Muscle of leg (tissue), 11 donors: ENCODE measurements around the gene SAP30L. TPM values are rescaled to one million over a fixed set of nuclear protein-coding genes. Genes with fewer than 3 reads are reported as not detected.

ENCODE experiments used
- DNase-seq: peaks from one replicate; pipeline ENCODE4 v3.0.0; 2013
- H3K27ac ChIP-seq: one replicate; pipeline ENCODE4 v1.5.1; 2013; ENCODE audit warnings: mild to moderate bottlenecking, low read length, control low read depth
- H3K27me3 ChIP-seq: one replicate; pipeline ENCODE4 v1.6.1; 2013; ENCODE audit warnings: low read length; ENCODE audit not compliant: control insufficient read depth, insufficient read depth
- H3K36me3 ChIP-seq: one replicate; pipeline ENCODE4 v1.6.1; 2013; ENCODE audit warnings: low read length; ENCODE audit not compliant: control insufficient read depth, insufficient read depth
- H3K4me1 ChIP-seq: one replicate; pipeline ENCODE4 v1.6.1; 2013; ENCODE audit warnings: low read length; ENCODE audit not compliant: control insufficient read depth, insufficient read depth
- H3K4me3 ChIP-seq: one replicate; pipeline ENCODE4 v1.5.1; 2013; ENCODE audit warnings: low read length, control low read depth
- H3K9me3 ChIP-seq: replicated peaks from 2 replicates; pipeline ENCODE4 v1.6.1; 2013; ENCODE audit warnings: low read depth, low read length; ENCODE audit not compliant: control insufficient read depth
- WGBS: methylation state at CpG from one replicate; pipeline ENCODE4 v1.1.5; 2013; ENCODE audit warnings: missing lambda C conversion rate; ENCODE audit not compliant: insufficient coverage; 5-methylcytosine and 5-hydroxymethylcytosine counted together
- polyA plus RNA-seq, 8 donors: library from polyadenylated mRNA; unstranded; fragments of 120-200 nt; gene quantifications; one replicate each; pipeline versions ENCODE4 v1.2.1 to v1.2.3, GENCODE V29; 2013; ENCODE audit warnings: inconsistent platforms in 1 of 8, low replicate concordance in 1 of 8; ENCODE audit not compliant: insufficient read length in 8 of 8, insufficient read depth in 1 of 8
- total RNA-seq: library from RNA; stranded (reverse); fragments of 120-200 nt; gene quantifications from one replicate; pipeline ENCODE4 v1.2.4, GENCODE V29; 2013

Gene SAP30L
- total and polyA plus RNA-seq, 9 donors = 21.1 to 31.4 (median 24.0) TPM

DNA sequence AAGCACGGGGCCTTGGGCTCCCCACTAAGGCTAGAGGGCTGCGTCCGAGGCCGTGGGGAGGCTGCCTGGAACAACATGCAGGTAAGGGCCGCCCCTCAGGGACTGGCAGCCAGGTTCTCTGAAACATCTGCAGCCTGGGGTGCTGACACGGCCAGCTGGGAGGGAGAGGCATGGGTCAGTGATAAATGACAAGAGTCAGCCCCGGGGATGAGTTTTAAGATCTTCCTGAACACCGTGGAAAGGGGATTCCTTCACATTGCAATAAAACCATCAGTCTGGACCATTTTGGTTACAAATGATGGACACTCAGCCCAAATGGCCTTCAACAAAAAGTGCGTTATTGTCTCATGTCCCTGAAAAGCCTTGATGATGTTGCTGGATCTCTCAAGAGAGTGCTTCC, 32.9 kb upstream of the SAP30L start:
- DNase-seq = no peak
- Histone ChIP-seq H3K4me1 (no peaks in the 10 kb centered on the region), H3K27me3 (no peaks in the 10 kb centered on the region), H3K4me3 (no peak overlapping the region), H3K27ac (no peak overlapping the region), H3K36me3 (peaks cover 55% of the 10 kb centered on the region), H3K9me3 (no peaks in the 10 kb centered on the region)
- whole genome bisulfite sequencing = 79% methylated on average over 7 of the region's 9 CpGs

DNA sequence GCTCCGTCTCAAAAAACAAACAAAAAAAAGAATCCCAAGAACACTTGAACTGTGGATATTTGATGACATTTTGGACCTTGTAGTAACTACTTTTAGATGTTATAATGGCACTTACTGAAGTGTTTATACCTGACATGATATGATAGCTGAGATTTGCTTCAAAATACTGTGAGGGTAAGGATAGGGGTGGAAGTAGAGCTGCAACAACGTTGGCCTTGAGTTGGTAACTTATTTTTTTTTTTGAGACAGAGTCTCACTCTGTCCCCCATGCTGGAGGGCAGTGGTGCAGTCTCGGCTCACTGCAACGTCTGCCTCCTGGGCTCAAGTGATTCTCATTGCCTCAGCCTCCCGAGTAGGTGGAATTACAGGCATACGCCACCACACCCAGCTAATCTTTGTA, 30.7 kb upstream of the SAP30L start:
- no peak for DNase-seq
- 83% methylated on average over 1 of the region's 6 CpGs for WGBS
- H3K27me3 ChIP-seq = no peaks in the 10 kb centered on the region
- no peak overlapping the region for H3K4me3 ChIP-seq
- H3K9me3 ChIP-seq = no peaks in the 10 kb centered on the region
- peaks cover 58% of the 10 kb centered on the region for H3K36me3 ChIP-seq
- H3K4me1 ChIP-seq = no peaks in the 10 kb centered on the region
- no peak overlapping the region for H3K27ac ChIP-seq

DNA sequence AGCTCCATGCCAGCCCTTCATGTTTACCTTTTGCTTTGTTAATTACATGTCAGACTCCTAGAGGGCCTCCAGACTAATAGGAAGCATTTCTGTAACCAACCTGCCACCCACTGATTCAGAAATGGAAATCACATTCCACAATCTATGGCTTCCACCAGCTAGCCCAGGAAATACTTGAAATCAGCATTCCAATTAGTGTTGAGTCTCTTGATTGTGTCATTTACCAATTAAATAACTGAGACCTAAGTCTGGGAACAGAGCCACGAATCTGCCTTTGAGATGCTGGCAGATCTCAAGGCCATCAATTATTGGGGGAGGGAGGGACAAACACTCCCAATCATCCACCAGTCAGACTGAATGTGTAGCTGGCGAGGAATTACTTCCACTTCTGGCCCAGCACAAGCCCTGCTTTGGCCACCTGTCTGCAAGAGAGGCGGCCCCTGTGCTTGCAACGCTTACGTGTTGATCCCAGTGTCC, 27.4 kb upstream of the SAP30L start:
- no peaks in the 10 kb centered on the region for H3K9me3 ChIP-seq
- no peak for DNase-seq
- H3K27ac ChIP-seq = no peak overlapping the region
- WGBS = 80% methylated on average over 2 of the region's 5 CpGs
- H3K27me3 ChIP-seq = no peaks in the 10 kb centered on the region
- H3K36me3 ChIP-seq = peaks cover 32% of the 10 kb centered on the region
- H3K4me3 ChIP-seq = no peak overlapping the region
- no peaks in the 10 kb centered on the region for H3K4me1 ChIP-seq

DNA sequence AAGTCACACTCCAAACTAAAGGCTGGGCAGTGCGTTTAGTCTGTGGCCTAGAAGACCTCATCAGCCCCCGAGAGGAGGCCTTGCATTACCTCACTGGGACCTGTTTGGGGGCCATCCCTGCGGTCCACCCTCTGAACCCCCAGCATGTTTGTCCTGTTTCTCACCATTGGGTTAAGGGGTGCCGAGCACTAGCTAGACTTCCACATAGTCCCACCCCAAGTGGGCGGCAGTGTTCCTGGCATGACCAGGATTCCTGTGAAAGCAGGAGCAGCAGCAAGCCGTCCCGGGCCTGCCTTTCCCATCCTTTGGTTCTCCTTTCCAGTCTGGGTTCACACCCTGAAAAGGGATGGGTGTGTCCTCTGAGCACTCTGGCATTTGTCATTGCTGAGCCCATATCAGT, 26.6 kb upstream of the SAP30L start:
- Histone ChIP-seq H3K4me3 (no peak overlapping the region), H3K9me3 (no peaks in the 10 kb centered on the region), H3K36me3 (peaks cover 30% of the 10 kb centered on the region), H3K4me1 (no peaks in the 10 kb centered on the region), H3K27ac (no peak overlapping the region), H3K27me3 (no peaks in the 10 kb centered on the region)
- DNase-seq = no peak
- 72% methylated on average over 6 of the region's 7 CpGs for WGBS

DNA sequence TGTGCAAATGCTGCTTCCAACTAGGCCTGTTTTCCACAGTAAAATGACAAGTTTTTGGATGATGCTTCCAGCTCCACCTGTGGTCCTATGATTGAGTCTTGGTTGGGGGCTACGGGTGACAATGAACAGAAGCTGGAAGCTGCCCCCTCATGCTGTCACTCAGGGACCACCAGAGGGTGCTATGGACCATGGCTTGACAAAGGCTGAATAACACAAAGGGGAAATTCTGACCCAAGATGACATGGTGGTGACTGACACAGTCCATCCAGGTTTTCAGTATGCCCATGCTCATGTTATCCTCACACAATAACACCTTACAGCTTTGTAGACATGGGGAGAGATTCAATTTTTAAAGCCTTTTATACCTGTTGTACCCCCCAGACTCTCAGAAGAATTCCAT, 23.9 kb upstream of the SAP30L start:
- Histone ChIP-seq H3K9me3 (no peaks in the 10 kb centered on the region), H3K4me1 (no peaks in the 10 kb centered on the region), H3K36me3 (peaks cover 19% of the 10 kb centered on the region), H3K27me3 (no peaks in the 10 kb centered on the region), H3K27ac (no peak overlapping the region), H3K4me3 (no peak overlapping the region)
- no CpG with 5 or more reads among the region's 1 CpG for WGBS
- DNase-seq = no peak

DNA sequence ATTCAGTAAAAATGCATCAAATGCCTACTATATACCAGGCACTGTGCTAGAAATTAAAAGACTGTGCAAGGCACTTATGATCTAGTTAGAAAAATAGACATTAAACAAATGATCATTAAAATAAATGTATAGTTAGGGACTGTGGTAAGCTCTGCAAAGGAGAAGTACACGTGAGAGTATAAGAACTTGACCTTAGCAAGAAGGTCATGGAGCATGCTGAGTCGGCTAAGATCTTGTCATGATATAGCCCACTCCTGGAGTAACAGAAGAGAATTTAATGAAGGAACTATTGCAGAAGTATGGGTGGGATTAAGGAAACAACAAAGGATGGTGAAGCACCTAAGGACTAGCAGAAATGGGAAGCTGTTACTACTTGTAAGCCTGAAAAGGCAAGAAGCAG, 23.5 kb upstream of the SAP30L start:
- Histone ChIP-seq H3K4me1 (no peaks in the 10 kb centered on the region), H3K9me3 (no peaks in the 10 kb centered on the region), H3K27ac (no peak overlapping the region), H3K4me3 (no peak overlapping the region), H3K36me3 (peaks cover 15% of the 10 kb centered on the region), H3K27me3 (no peaks in the 10 kb centered on the region)
- DNase-seq = no peak
- WGBS = 89% methylated on average over 2 of the region's 2 CpGs

DNA sequence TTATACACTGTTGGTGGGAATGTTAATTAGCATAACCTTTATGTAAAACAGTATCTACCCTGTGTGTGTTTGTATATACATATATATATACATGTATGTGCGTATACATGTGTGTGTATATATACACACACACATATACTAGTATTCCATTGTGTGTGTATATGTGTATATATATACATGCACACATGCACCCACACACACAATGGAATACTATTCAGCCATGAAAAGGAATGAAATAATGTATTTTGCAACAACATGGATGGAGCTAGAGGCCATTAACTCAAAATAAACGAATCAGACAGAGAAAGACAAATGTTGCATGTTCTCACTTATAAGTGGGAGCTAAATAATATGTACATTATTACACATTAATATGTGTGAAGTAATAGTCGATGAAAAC, 17.6 kb upstream of the SAP30L start:
- Histone ChIP-seq H3K27me3 (no peaks in the 10 kb centered on the region), H3K4me1 (no peaks in the 10 kb centered on the region), H3K4me3 (no peak overlapping the region), H3K36me3 (no peaks in the 10 kb centered on the region), H3K27ac (no peak overlapping the region), H3K9me3 (no peaks in the 10 kb centered on the region)
- no CpG with 5 or more reads among the region's 3 CpGs for WGBS
- no peak for DNase-seq

DNA sequence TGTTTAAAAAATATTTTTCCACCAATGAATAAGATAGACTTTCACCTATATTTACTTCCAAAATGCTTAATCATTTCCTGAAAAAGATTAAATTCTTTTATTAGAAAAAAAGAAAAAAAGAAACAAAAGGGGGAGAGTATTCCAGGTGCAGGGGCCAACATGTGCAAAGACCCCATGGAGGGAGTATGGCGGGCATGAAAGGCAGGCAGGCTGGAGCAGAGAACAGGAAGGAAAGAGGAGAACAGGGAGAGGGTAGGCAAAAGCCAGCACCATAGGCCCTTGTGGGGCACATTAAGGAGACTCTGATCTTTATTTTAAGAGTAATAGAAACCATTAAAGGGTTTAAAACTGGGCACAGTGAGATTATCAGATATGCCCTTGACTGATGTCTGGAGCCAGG, 16.5 kb upstream of the SAP30L start:
- Histone ChIP-seq H3K36me3 (no peaks in the 10 kb centered on the region), H3K4me1 (no peaks in the 10 kb centered on the region), H3K9me3 (no peaks in the 10 kb centered on the region), H3K4me3 (no peak overlapping the region), H3K27me3 (no peaks in the 10 kb centered on the region), H3K27ac (no peak overlapping the region)
- WGBS = 80% methylated on average over 1 of the region's 1 CpG
- DNase-seq = no peak

DNA sequence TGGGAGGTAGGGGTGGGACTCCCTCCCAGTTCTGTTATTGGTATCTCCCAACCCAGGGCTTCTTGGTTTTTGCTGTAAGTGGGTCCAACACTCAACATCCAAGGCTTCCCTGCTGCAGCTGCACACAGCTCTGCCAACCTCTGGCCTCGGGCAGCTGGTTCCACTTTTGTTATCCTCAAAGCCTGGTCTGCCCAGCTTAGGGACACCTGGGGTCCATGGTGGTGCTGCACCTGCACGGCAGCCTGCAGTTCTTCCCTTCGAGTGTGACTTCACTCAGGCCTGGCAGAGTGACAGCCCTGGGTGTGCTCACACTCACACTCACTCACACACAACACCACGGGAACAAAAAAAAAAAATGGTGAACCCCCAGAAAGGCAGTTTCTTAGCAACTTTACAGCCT, 15.3 kb upstream of the SAP30L start:
- 60% methylated on average over 3 of the region's 4 CpGs for WGBS
- no peak overlapping the region for H3K27ac ChIP-seq
- H3K9me3 ChIP-seq = no peaks in the 10 kb centered on the region
- no peak for DNase-seq
- H3K4me3 ChIP-seq = no peak overlapping the region
- no peaks in the 10 kb centered on the region for H3K27me3 ChIP-seq
- no peaks in the 10 kb centered on the region for H3K4me1 ChIP-seq
- peaks cover 2% of the 10 kb centered on the region for H3K36me3 ChIP-seq

DNA sequence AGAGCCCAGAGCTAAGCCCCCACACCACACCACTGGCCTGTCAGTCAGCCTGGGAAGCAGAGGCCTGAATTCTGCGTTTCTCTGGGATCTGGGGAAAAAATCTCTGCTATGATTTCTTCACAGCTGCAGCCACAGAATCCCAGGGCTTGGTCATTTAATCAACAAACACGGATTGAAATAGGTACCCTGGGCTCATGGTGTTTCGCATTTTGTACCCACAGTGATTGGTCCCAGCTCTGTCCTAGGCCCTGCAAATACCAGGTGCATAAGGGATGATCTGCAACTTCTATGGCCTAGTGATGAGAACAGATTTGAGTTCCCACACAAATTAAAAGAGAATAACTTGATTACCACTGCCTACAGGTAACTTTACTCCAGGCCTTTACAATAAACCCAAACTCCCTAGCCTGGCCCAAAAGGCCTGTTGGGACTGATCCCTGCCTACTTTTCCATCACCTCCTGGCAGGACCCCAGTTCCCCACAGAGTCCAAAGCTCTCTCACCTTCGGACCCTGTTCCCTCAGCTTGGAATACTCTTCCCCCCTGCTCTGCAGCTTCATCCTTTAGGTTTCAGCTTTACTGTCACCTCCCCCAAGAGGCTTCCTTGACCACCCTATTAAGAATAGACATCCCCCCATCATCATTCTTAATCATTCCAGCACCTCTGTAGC, 14.7 kb upstream of the SAP30L start:
- DNase-seq = no peak
- Histone ChIP-seq H3K27me3 (no peaks in the 10 kb centered on the region), H3K4me3 (no peak overlapping the region), H3K36me3 (peaks cover 6% of the 10 kb centered on the region), H3K27ac (no peak overlapping the region), H3K4me1 (no peaks in the 10 kb centered on the region), H3K9me3 (no peaks in the 10 kb centered on the region)
- WGBS = 75% methylated on average over 4 of the region's 4 CpGs

DNA sequence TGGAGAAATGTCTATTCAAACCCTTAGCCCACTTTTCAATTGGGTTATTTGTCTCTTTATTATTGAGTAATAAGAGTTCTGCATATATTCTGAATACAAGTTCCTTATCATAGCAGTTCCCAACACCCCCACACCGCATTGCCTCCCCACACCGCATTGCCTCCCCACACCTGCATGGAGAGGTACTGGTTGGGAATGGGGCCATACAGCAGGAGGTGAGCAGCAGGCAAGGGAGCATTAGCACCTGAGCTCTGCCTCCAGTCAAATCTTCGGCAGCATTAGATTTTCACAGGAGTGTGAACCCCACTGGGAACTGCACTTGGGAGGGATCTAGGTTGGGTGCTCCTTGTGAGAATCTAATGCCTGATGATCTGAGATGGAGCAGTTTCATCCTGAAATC, 10.6 kb upstream of the SAP30L start:
- Histone ChIP-seq H3K4me3 (no peak overlapping the region), H3K4me1 (no peaks in the 10 kb centered on the region), H3K27ac (no peak overlapping the region), H3K9me3 (no peaks in the 10 kb centered on the region), H3K27me3 (no peaks in the 10 kb centered on the region), H3K36me3 (peaks cover 17% of the 10 kb centered on the region)
- no peak for DNase-seq
- WGBS = no CpG with 5 or more reads among the region's 3 CpGs
